HG03460 (cell line): Measurements from ENCODE around the gene CYP2J2.
"Not testable (repeated sequence)": the region's sequence is repeated elsewhere in the genome, so short reads cannot be mapped to it uniquely, and the experiment has no call there.

ENCODE experiments used
- ATAC-seq: cut with Tn5 transposase; IDR thresholded peaks from one replicate; pipeline ENCODE4 v1.9.1; 2021; ENCODE audit not compliant: unreplicated experiment

Gene CYP2J2

DNA sequence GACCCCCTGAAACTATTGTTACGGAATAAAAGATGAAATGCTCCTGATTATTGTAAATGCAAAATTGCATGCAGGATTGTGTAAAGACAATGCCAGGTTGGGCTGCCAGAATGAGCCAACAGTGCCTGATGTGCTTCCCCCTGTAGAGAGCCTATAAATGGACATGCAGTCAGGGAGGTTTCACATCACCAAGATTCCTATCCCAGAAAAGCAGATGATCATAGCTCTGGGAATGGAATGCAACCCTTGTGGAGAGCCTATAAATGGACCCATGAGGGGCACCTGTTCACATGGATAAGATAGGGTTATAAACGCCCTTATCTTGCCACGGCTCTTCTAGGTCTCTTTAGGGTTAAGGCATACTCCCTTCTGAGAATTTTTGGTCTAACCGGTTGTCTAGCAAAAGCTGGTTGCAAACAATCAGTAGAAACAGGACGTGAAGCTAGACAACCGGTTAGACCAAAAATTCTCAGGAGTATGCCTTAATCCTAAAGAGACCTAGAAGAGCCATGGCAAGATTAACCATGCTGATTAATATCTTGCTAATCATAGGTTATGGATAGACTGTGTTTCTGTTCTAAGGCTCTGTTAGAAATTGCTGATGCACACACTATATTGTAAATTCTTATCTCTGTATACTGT lies 5.2 kb downstream of the CYP2J2 start:
- not testable (repeated sequence) for ATAC-seq

DNA sequence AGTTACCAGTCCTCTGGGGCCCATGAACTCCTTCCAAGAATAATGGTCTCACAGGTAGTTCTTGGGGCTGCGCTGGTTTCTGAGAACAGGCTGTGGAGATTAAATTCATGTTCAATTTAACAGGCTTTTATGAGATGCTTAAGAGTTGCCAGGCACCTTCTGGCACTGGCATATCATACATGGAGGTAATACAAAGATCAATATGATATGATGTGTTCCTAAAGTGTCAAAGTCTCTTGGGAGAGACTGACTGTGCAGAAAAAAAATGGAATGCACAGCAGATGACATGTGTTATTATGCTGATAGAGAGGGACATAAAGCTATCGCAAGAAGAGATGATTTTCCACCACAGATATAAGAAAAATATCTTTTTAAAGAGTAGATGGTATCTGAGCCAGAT lies 6.8 kb downstream of the CYP2J2 start:
- no peak for ATAC-seq

DNA sequence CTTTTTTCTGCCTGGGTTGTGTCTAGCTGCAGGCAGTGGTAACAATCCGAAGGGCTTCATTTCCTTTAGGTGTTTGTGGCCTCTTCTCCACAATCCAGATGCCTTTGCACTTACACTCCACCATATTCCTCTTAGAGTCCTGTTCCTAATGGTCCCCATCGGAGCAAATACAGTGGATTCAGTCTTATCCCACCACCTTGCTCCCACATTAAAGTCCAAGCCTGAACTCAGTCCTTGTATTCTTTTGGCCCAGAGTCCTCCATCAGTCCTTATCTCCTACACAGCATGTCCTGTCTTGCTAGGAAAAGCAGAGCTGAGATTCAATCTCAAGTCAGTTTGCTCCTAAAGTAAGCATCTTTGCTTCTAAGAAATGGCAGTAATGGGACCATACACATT lies 8.8 kb downstream of the CYP2J2 start:
- ATAC-seq, result no peak

DNA sequence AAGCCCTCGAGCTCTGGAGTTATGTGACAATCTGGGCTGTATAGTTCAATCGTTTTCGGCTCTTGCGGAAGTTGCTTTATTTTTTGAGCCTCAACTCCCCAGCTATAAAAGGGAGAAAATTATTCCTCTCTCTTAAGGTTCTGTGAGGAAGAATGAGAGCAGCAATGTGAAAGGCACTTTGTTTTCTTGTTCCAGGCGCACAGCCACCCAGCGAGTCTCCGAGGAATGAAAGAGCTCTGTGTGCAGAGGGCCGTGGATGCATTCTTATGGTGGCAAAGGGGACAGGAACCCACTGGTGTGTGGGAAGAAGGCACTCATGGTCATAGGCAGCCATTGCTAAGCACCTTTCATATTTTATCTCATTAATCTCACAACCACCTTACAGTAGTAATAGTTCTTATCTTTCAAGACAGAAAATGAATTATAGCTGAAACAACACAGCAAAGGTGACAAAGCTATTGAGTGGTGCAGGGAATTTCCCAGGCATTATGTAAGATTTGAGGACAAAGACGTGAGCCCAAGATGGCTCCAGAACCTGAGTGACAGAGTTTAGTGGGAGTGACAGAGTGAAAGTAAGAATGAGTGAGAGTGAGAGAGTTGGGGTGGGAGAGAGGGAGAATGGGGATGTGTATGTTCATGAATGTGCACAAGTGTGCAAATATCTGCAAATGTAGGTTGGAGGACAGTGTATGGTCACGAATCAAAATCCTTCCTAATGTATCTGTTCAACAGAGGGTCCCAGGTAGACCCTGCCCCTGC lies 9.4 kb downstream of the CYP2J2 start:
- no peak for ATAC-seq

DNA sequence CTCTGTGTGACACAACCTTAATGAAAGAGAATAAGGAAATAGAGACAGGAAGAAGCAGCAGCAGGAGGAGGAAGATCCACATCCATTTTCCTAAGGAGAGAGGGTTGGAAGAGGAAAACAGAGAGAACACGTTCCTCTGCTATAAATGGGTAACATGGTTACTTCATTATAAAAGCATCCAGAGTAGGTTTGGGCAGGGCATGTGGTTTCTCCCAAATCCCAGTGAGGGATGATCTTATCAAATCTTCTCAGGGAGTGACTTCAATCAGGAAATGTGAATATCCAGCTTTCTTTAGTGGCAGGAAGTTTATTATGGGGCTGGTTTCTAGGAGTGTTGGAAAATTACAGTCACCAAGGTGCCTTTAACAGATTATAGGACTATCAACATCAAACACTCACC lies 11.1 kb downstream of the CYP2J2 start:
- ATAC-seq, result no peak

DNA sequence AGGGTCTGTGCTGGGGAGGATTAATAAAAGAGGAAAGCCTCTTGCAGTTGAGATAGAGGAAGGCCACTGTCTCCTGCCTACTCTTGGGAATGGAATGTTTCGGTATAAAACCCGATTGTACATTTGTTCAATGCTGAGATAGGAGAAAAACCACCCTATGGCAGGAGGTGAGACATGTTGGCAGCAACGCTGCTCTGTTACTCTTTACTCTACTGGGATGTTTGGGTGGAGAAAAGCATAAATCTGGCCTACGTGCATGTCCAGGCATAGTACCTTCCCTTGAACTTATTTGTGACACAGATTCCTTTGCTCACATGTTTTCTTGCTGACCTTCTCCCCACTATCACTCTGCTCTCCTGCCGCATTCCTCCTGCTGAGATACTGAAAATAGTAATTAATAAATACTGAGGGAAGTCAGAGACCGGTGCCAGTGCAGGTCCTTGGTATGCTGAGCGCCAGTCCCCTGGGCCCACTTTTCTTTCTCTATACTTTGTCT lies 11.7 kb downstream of the CYP2J2 start:
- ATAC-seq, result not testable (repeated sequence)

DNA sequence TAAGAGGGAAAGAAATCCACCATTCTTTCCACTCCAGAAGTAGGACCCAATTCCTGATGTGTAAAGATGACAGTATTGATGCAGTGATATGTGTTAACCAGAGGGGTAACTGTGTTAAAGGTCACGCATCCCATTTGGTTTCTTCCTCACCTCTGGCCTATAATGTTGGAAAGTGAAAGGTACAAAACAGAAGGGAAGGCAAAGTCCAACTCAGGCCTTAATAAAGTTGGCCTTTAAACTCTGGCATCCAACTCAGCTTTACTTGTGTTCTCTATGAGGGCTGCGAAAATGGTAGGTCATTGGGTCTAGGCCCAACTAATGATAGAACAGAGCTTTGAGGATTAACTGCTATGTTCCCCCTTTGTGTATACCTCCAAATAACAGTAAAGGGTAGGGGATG lies 17.9 kb downstream of the CYP2J2 start:
- no peak for ATAC-seq

DNA sequence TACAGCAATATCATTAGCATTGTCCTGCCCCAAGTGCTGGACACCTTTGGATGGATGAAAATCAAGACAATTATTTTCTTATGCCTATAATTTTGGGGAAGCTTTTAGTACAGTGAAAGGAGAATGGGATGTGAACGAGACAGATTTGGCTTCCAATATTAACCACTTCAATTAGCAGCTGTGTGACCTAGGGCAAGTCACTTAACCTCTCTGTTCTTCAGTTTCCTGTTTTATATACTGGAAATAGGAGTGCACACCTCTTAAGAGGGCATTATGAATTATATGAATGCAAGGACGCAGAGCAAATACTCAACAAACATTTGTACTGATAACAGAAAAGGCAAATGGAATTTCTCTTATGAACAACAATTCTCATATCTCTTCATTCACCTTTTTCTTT lies 18.5 kb downstream of the CYP2J2 start:
- no peak for ATAC-seq

DNA sequence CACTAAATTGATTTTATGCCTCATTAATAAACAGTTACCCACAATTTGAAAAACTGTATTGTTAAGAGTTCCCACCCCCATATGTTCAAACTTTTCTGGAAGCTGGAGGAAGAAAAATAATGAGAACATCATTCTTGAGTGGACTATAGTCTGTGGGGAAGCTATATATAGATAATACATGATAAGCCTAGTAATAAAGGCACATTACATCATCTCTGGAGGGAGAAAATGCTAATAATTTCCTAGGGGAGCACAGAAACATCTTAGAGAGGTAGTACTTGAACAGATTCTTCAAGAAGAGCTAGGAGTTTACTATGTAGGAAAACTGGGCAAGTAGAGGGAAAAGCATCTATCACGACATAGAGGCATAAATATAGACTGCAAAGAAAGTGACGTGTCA lies 19.6 kb downstream of the CYP2J2 start:
- ATAC-seq, result no peak

DNA sequence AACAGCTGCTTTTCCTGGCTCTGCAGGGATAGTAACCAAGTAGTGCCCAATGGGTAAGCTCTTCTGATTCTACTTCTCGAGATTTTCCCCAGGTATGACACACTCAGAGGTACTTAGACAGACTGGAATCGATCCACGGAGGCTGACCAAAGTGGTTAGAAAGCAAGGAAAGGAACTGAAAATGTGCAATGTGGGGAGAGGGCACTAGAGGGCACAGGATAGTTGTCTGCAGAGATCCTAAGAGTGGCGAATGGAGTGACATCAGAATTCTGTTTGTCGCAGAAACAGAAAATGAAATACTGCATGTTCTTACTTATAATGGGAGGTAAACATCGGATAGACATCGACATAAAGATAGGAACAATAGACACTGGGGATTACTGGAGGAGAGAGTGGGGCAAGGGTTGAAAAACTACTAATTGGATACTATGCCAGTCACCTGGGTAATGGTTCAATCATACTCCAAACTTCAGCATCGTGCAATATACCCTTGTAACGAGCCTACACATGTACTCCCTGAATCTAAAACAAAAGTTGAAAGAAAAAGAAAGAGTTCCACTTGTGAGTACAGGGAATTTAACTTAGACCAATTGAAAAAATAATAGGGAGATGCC lies 23.3 kb downstream of the CYP2J2 start:
- no peak for ATAC-seq

DNA sequence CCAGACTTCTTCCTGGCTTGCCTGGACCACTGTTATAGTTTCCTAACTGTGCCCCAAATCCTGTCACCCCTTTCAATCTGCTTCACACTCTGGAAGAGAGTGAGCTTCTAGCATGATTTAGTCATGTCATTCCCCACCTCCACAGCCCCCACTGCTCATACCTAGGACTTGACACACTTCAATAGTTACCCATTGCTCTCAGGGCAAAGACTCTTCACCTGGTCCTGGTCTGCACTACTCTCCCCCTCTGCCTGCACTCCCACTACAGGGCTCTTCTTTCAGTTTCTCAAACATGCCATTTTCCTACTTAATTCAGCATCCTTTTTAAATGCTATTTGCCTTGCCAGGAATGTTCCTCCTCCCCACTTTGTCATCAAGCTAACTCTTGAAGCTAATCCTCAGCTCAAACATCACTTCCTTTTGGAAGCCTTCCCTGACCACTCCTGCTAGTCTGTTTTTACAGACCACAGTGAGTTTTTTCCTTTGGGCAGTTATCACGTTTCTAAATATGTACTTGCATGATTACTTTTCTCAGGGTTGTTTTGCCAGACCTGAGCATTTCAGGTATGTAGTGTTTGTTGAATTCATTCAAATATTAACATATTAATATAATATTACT lies 24.7 kb downstream of the CYP2J2 start:
- ATAC-seq, result no peak

DNA sequence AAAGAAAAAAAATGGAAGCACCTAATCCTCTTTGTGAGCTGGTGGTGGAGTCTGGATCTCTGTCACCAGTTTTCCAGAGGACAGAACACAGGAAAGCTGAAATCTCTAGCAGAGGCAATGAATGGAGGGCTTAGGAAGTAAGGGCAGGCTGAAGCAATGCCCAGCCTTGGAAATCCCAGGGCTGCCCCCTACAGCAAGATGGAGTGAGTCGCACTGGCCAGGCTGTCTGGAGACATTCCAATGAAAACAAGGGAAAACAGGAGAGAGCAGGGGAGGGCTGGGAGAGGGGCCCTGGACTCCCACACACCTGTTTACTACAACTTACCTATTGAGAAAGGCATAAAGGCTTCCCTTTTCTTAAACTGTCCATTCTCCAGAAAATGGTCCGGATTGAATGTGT lies 25.9 kb downstream of the CYP2J2 start:
- no peak for ATAC-seq

DNA sequence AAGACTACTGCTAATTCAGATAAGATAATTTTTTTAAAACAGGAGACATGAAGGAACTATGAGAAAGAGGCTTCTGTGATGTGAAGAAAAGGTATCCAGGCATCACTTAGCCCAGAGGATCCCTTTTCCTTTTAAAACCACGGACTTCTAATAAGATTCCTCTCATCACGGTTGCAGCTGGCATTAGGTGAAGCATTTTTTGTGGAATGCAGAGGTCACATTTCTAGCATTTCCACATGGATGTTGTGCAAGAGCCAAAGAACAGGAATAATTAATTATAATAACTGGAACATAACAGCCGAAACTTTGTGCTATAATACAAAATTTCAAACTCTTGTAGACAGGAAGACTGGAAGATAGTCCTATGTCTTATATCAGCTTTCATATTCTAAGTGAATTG lies 27.6 kb downstream of the CYP2J2 start:
- ATAC-seq, result no peak

DNA sequence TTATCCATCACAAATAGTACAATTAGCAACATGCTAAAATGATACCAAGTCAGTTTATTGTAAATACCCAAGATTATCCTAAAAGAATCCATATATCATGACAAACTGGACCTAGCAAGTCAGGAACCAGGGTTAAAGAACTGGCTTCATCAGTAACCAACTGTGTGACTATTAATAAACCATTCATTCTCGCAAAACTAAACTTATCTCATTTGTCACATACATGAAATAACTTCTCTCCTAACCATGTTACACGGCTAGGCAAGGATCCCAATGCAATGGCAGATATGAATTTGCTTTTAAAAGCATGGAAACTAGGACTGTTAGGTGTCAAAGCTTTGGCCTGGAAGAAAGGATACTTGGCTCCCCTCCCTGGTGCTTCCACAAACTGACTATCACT lies 29.4 kb downstream of the CYP2J2 start:
- ATAC-seq, result no peak

DNA sequence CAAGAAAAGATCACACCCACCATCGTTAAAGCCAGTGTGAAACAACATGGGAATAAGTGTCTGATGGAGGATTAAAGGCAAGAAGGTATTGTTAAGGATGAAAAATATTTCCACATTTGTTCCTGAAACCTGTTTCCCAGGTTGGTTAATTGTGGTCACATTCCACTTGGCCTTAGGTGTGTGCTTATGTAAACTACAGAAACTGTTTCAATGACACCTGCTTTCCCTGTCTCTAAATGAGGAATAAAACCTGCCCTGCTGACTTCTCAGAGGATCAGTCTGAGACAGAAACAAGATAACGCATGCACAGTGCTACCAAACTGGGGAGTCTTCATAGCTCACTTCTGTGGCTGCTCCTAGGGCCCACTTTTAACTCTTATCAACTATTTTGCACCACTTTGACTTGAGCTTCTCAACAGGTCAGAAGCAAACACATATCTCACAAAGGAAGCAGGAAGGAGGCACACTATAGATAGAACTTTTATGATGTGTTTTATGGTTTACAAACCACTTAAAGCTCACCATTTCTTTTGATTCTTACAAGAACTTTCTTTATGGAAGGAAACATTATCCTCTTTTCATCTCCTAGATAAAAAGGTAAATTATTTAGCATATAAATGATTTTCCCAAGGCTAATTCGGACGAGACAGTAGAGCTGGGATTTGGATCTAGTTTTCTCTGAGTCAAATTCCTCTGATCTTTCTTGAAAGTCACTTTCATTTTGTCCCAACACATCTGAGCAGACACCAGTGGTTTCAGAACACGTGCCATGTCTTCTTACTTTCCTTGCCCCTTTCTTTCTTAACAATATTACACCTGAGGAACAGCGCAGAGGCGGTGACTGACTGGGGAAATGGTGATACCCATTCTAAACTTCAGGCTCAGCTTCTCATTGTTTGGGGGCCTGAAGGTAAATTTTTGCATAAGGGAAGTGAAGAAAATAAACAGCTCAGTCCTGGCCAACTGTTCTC lies 33.4 kb downstream of the CYP2J2 start:
- ATAC-seq, result no peak

DNA sequence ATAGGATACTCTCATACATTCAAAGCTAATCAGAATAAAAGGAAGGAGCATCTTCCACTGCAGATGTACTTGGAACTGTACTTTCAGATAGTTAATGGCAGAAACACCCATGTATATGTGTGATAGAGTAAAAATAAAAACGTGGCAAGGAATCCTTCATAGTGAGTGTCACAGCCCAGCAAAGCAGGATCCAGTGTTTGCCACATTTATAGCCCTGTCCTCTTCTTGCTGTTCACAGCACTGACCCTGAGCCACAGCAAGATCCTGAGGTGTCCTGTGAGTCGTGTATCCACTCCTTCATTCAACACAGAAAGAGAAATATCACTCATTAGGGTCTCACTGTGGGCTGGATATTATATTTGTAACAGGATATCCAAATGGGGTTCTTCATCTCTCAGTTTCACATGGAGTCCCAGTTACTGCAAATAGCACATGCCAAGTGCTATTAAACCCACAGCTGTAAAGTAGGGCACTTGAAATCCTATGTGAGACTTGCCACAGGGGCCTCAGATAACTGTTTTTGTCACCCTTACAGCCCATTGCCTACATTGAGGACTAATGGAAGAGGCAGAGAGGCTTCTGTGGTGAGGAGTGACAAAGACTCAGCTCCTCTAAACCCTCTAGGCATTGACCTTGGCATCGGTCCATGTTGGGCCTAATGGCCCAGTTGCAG lies 41.3 kb downstream of the CYP2J2 start:
- ATAC-seq, result no peak

DNA sequence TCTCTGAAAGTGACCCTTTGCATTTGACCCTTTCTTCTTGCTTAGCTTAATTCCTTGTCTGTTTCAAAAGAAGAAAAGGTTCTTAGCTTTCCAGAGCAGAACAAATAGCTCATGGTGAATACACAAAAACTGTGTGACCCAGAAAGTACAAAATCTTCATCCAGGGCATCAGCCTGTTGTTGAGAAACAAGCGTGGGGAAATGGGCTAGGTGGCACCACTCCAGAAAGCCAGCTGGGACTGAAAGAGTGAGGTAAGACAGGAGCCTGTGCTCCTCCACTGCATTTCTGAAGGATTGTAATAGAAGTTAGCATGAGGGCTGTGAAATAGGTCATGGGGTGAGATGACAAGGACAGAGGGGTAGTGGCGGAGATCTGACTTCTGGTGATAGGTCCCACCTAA lies 45.8 kb downstream of the CYP2J2 start:
- ATAC-seq, result no peak

DNA sequence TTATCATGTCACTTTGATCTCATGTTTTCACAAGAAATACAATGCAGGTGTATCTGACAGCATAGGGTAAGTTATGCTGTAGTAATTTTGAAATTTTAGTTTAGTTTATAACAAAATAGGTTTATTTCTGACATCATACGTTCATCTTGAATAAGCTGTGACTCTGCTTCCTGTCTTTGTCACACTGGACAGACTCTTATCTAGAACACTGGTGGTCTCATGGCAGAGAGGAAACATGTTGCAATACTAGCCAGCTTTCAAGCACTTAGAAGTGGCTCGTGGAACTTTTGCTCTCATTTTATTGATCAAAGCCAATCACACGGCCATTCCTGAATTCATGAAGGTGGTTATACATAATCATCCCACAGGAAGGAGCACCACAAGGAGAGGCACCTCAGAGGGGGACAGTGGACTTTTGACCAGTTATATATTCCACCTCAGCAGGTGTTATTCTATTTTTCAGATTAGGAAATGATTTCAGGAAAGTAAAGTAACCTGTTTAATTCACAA lies 46.5 kb downstream of the CYP2J2 start:
- no peak for ATAC-seq

DNA sequence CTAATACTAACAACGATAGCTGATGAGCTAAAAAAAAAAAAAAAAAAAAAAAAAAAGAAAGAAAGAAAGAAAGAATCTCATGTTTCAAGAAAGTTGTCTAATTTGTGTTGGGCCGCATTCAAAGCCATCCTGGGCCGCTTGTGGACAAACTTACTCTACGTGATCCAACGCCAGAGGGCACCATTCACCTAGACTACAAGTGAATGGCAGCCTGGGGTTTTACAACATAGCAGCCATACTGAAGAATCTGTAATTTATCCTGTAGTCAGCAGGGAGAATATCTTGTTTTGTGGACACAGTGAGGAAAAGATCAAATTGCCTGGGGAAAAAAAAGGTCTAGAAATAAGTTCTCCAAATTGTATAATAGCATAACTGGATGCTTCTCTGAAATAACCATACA lies 47.0 kb downstream of the CYP2J2 start:
- ATAC-seq, result no peak

DNA sequence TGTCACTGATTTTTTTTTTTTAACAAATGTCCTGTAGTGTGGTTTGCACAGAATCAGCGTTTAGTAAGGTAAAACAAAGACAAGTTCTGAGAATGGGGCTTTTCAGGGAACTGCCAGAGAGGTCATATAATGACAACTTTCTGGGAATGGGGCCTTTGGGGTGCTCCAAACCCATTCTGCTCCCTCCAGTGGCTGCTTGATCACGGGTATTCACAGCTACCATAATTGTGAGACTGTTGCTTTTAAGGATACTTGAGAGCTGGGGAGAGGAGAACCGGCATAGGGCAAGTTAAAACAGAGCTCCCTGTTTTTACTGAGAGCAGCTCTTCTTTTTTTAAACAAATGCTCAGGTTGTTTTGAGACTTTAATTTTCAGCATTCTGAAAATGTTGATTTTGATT lies 48.2 kb downstream of the CYP2J2 start:
- no peak for ATAC-seq
